Breast epithelium (tissue), 3 donors: ENCODE results near the gene ZNF487.

ENCODE experiments used
- POLR2A ChIP-seq: fragments of 450-650 bp; IDR thresholded peaks from one replicate; pipeline ENCODE4 v1.6.1; 2016; ENCODE audit warnings: antibody characterized with exemption, mild to moderate bottlenecking, moderate library complexity
- POLR2AphosphoS5 ChIP-seq, 3 donors: sonication (generic); formaldehyde crosslinking; IDR thresholded peaks; one replicate each; pipeline ENCODE4 v1.6.1; 2017; ENCODE audit warnings: antibody characterized with exemption in 3 of 3
- TF ChIP-seq, protein P1 (sequence below), 3 donors: fragments of 450-650 bp; IDR thresholded peaks; one replicate each; pipeline ENCODE4 v1.5.1; 2016 to 2017; ENCODE audit warnings: antibody characterized with exemption in 3 of 3, mild to moderate bottlenecking in 3 of 3, moderate library complexity in 3 of 3

DNA sequence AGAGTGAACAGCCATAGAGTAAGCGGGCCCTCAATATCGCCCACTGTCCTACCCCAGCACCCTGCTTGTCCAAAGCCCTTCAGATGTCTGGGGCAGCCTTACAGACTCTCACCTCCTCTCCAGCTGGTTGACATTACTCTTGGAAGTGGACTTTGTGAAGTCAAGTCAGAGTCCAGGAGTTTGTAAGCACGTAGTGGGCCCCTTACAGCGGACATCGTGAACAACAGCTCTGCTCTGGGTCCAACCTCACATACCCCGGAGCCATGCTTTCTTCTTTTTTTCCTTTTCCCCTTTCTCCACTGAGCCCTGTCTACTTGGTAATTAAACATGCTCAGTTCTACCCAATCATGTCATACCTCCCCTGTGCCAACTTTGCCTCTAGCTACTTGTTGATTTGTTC lies 45.4 kb upstream of the ZNF487 start:
- TF ChIP-seq, protein P1, sequence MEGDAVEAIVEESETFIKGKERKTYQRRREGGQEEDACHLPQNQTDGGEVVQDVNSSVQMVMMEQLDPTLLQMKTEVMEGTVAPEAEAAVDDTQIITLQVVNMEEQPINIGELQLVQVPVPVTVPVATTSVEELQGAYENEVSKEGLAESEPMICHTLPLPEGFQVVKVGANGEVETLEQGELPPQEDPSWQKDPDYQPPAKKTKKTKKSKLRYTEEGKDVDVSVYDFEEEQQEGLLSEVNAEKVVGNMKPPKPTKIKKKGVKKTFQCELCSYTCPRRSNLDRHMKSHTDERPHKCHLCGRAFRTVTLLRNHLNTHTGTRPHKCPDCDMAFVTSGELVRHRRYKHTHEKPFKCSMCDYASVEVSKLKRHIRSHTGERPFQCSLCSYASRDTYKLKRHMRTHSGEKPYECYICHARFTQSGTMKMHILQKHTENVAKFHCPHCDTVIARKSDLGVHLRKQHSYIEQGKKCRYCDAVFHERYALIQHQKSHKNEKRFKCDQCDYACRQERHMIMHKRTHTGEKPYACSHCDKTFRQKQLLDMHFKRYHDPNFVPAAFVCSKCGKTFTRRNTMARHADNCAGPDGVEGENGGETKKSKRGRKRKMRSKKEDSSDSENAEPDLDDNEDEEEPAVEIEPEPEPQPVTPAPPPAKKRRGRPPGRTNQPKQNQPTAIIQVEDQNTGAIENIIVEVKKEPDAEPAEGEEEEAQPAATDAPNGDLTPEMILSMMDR (IDR thresholded peaks at IDR 0.05) = no peak
- TF ChIP-seq POLR2AphosphoS5 (IDR thresholded peaks at IDR 0.05) (no peak), POLR2A (no peak)
